Thymus (tissue), 11 donors: ENCODE measurements around the gene SPTBN1. TPM values are rescaled to one million over a fixed set of nuclear protein-coding genes. Genes with fewer than 3 reads are reported as not detected.

ENCODE experiments used
- DNase-seq, 9 donors: peaks; one replicate each; pipeline ENCODE4 v3.0.0-alpha.2; 2013; ENCODE audit warnings: low spot score in 9 of 9, low read depth in 6 of 9, missing footprints in 1 of 9
- H3K27ac ChIP-seq, 2 donors: one replicate each; pipeline ENCODE4 v1.5.1; 2013; ENCODE audit warnings: control low read depth in 1 of 2, low read depth in 1 of 2, low read length in 1 of 2, mild to moderate bottlenecking in 1 of 2, moderate library complexity in 1 of 2
- H3K27me3 ChIP-seq, 2 donors: one replicate each; pipeline ENCODE4 v1.5.1; 2013; ENCODE audit warnings: low read length in 1 of 2; ENCODE audit not compliant: control insufficient read depth in 2 of 2, insufficient read depth in 1 of 2
- H3K36me3 ChIP-seq, 2 donors: one replicate each; pipeline ENCODE4 v1.5.1; 2013; ENCODE audit warnings: low read length in 1 of 2, mild to moderate bottlenecking in 1 of 2, moderate library complexity in 1 of 2; ENCODE audit not compliant: control insufficient read depth in 2 of 2, insufficient read depth in 2 of 2
- H3K4me1 ChIP-seq, 2 donors: one replicate each; pipeline ENCODE4 v1.5.1; 2013; ENCODE audit warnings: low read length in 2 of 2; ENCODE audit not compliant: control insufficient read depth in 2 of 2, insufficient read depth in 2 of 2
- H3K4me3 ChIP-seq, 2 donors: one replicate each; pipeline ENCODE4 v1.5.1; 2013; ENCODE audit warnings: low read length in 2 of 2, control low read depth in 1 of 2, mild to moderate bottlenecking in 1 of 2
- H3K9me3 ChIP-seq, 2 donors: one replicate each; pipeline ENCODE4 v1.5.1; 2013; ENCODE audit warnings: low read length in 1 of 2, mild to moderate bottlenecking in 1 of 2; ENCODE audit not compliant: control insufficient read depth in 2 of 2, insufficient read depth in 1 of 2
- WGBS: extraction: QIAGEN DNeasy Blood & Tissue Kit; methylation state at CpG from one replicate; pipeline ENCODE4 v1.1.7; 2013; 5-methylcytosine and 5-hydroxymethylcytosine counted together
- polyA plus RNA-seq: library from polyadenylated mRNA; stranded (reverse); fragments of 200-250 nt; gene quantifications from one replicate; pipeline ENCODE4 v1.2.3, GENCODE V29; 2013
- total RNA-seq: library from RNA; stranded (reverse); fragments of 120-200 nt; gene quantifications from one replicate; pipeline ENCODE4 v1.2.4, GENCODE V29; 2013
- donor health status: healthy.

Gene SPTBN1
- total and polyA plus RNA-seq, 2 donors, result 37.1 to 74.4 TPM

DNA sequence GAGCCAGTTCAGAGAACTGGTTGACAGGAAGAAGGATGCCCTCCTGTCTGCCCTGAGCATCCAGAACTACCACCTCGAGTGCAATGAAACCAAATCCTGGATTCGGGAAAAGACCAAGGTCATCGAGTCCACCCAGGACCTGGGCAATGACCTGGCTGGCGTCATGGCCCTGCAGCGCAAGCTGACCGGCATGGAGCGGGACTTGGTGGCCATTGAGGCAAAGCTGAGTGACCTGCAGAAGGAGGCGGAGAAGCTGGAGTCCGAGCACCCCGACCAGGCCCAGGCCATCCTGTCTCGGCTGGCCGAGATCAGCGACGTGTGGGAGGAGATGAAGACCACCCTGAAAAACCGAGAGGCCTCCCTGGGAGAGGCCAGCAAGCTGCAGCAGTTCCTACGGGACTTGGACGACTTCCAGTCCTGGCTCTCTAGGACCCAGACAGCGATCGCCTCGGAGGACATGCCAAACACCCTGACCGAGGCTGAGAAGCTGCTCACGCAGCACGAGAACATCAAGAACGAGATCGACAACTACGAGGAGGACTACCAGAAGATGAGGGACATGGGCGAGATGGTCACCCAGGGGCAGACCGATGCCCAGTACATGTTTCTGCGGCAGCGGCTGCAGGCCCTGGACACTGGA is 174.9 kb downstream of the SPTBN1 start:
- 96% methylated on average over 30 of the region's 30 CpGs for WGBS
- Histone ChIP-seq H3K36me3 (peaks cover 81 to 94% of the 10 kb centered on the region in 2 donors), H3K4me1 (peaks cover 0 to 32% of the 10 kb centered on the region in 2 donors), H3K9me3 (no peaks in the 10 kb centered on the region), H3K27me3 (no peaks in the 10 kb centered on the region), H3K27ac (no peak overlapping the region), H3K4me3 (no peak overlapping the region)
- no peak for DNase-seq

DNA sequence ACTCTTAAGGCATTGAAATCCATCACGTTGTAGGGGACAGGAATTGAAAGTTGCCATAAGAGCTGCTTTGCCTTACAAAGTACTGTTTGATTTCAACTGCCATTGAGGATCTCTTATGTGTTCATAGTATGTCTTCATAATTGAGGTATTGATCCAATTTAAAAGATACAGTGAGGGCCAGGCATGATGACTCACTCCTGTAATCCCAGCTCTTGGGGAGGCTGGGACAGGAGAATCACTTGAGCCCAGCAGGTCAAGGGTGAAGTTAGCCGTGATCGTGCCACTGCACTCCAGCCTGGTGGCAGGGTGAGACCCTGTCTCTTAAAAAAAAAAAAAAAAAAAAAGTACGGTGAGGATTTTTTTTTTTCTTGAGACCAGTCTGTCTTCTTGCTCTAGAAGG is 175.6 kb downstream of the SPTBN1 start:
- H3K27me3 ChIP-seq, result no peaks in the 10 kb centered on the region
- DNase-seq, result no peak
- H3K36me3 ChIP-seq, result peaks cover 77 to 92% of the 10 kb centered on the region in 2 donors
- 97% methylated on average over 4 of the region's 4 CpGs for WGBS
- peaks cover 0 to 33% of the 10 kb centered on the region in 2 donors for H3K4me1 ChIP-seq
- no peaks in the 10 kb centered on the region for H3K9me3 ChIP-seq
- H3K27ac ChIP-seq, result no peak overlapping the region
- H3K4me3 ChIP-seq, result no peak overlapping the region

DNA sequence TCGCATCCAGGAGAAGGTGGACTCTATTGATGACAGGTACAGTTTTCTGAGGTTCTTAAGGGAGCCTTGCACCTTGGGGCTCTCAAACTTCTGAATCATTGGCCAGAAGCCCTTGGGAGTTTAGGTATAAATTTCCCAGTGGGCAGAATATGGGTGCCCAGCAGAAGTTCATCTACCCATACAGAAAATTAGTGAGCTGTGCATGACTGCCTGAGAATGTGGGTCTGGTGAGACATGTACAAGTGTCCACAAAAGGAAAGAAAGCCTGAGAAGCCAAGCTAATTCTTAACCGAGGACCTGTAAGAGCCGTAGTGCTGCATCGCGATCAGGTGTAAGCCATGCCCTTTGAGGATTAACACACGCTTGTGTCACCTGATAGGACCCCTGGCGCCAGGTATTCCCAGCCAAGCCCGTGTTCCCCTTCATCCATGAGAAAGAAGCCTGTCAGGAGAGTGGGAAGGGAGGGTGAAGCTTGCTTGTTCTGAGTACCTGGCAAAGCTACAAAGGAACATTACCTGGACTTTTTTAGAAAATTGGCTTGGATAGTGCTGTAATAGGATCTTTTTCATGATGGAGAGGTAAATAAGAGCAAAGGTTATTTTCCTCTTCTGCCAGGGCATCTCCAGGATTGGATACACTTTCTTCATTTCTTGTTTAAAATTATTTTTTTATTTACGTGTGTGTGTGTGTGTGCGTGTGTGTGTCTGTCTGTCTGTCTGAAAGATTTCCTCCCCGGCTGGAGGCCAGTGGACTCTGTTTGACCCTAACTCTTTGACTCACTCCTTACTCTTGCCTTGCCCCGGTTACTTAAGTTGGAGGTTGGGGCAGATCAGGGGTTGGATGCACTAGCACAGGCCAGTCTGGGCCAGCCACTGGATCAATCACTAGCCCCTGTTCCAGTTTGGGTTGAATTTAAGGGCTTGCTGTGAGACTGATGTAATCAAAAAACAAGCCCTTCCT is 176.9 kb downstream of the SPTBN1 start:
- H3K4me1 ChIP-seq, result peaks cover 0 to 33% of the 10 kb centered on the region in 2 donors

DNA sequence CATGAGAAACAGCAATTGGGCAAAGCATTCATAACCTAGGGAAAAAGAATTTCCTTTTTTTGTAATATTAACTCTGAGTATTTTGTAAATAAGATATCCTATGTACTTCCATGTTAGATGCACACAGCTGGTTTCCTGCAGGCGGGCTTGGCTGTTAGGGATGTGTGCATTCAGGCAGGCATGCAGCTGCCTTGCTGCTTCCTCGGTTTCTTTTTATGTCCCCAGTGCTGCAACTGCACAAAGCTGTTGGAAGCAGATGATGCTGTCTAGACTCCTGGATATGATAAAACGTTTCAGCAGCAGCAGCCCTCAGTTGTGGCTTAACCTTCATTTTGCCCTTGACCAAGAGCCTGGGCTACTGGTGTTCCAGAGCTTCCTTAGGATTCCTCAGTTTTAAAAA is 177.9 kb downstream of the SPTBN1 start:
- no peak for DNase-seq
- 82% methylated on average over 3 of the region's 3 CpGs for WGBS
- Histone ChIP-seq H3K27ac (peak overlapping the region; percentile 61 to 77), H3K4me1 (peaks cover 0 to 33% of the 10 kb centered on the region in 2 donors), H3K36me3 (peaks cover 62 to 87% of the 10 kb centered on the region in 2 donors), H3K9me3 (no peaks in the 10 kb centered on the region), H3K27me3 (no peaks in the 10 kb centered on the region), H3K4me3 (no peak overlapping the region)

More for the DNA sequence above, 176.9 kb downstream of the SPTBN1 start:
- 96% methylated on average over 12 of the region's 12 CpGs for WGBS
- Histone ChIP-seq H3K9me3 (no peaks in the 10 kb centered on the region), H3K4me3 (no peak overlapping the region), H3K36me3 (peaks cover 66 to 87% of the 10 kb centered on the region in 2 donors), H3K27me3 (no peaks in the 10 kb centered on the region), H3K27ac (peak overlapping the region; percentile 55 to 77)
- peak in 1 of 9 donors; percentile 20 for DNase-seq

DNA sequence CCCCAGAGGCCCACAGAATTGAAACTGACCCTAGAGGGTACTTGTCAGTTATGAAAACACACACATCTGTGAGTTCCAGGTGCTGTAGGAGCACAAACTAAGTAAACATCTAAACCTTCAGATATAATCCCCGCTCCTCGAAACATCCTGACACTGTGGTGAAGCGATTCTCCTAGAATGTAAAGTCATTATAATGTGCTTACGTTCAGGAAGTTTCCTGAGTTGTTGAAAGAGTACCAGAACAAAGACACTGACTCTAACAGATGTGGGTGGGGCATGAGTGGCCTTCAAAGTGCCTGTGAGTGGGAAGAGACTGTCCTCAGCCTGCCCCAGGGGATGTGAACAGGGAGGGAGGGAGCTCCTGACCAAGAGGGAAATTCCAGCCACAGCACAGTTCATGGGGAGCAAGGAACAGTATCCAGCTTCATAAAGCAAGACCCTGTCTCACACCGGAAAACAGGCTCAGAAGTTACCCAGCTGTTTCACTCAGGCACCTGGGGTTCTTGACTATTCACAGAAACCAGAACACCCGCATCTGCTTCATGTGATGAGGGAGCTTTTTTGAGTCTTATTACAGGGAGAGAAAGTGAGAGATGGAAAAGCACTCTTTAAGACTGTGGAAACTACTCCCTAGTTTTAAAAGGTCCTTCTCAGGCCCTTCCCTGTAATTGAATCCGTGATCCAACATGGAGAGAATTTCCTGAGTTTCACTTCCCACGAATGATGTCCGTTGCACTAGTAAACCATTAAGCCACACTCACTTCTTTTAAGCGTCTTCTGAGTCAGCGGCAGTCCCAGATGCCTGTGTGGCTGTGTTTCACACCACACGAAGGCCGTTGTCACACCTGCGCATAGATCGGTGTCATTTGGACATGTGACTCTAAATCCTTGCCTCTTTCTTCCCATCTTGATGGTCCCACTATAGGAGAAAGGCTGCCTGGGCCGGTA is 178.7 kb downstream of the SPTBN1 start:
- peak overlapping the region; percentile 77 to 80 for H3K27ac ChIP-seq
- H3K4me1 ChIP-seq, result peaks cover 0 to 33% of the 10 kb centered on the region in 2 donors
- DNase-seq, result peak in 6 of 9 donors; percentile 20 to 64 (median 30)
- H3K9me3 ChIP-seq, result no peaks in the 10 kb centered on the region
- WGBS, result 81% methylated on average over 16 of the region's 16 CpGs
- H3K4me3 ChIP-seq, result no peak overlapping the region
- H3K27me3 ChIP-seq, result no peaks in the 10 kb centered on the region
- peaks cover 60 to 87% of the 10 kb centered on the region in 2 donors for H3K36me3 ChIP-seq

DNA sequence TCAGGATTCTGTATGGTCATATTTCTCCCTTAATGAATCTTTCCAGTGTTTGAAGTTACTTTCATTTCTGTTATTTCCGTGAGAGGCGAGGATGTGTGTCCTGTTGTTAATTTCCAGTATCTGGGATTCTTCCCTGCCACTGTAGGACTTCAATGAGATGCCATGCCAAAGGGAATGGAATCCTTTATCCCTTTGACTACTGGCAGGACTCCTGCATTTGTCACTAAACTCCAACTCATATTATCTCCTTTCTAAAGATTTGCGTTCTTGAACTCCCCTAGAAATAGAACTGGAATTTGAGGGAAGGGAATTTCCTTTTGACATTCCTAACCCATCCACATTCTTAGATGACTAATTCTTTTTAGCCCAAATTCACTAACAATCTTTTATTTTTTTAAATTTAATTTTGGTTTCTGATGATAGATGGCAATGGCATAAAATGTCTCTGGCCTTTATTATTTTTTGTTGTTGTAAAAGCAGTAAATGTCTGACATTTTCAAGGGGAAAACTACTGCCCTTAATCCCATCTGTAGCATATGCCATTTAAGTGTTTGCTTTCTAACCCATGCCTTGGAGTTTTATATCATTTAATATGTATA is 179.5 kb downstream of the SPTBN1 start:
- H3K9me3 ChIP-seq, result no peaks in the 10 kb centered on the region
- H3K27ac ChIP-seq, result peak overlapping the region; percentile 77 to 80
- H3K4me1 ChIP-seq, result peaks cover 0 to 32% of the 10 kb centered on the region in 2 donors
- no peaks in the 10 kb centered on the region for H3K27me3 ChIP-seq
- H3K4me3 ChIP-seq, result no peak overlapping the region
- DNase-seq, result no peak
- 94% methylated on average over 3 of the region's 3 CpGs for WGBS
- H3K36me3 ChIP-seq, result peaks cover 61 to 84% of the 10 kb centered on the region in 2 donors

DNA sequence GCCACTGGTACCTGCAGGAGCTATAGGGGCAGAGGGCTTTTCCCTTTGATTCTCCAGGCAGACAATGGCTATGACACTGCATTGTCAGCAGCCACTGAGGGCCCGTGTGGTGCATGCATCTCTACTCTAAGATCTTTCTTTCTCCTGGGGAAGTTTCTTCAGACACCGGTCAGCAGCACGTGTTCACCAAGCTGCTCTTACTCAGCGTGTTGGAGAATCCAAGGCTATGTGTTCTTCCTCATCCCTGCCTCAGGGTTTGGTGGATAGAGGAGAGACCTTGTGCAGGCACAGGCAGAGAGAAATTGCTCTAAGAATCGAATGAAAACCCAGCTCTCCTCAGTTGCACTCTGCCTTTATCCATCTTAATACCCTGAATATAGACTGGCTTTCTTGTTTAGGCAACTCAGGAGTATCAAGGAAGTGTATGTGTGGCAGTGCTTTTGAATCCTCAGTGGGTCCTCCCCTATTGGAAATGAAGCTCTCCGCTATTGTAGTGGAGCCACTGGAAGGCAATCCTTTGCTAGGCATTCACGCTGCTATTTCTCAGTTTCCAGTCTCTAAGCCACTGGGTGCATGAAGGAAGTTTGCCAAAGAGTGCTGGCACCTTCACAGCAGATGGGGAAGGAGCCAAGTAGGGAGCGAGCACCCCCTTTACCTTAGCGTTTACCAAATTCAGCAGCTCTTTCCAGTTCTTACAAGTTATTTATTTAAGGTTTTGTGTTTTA is 180.4 kb downstream of the SPTBN1 start:
- Histone ChIP-seq H3K4me3 (no peak overlapping the region), H3K36me3 (peaks cover 52 to 80% of the 10 kb centered on the region in 2 donors), H3K27me3 (no peaks in the 10 kb centered on the region), H3K4me1 (peaks cover 0 to 29% of the 10 kb centered on the region in 2 donors), H3K9me3 (no peaks in the 10 kb centered on the region), H3K27ac (no peak overlapping the region)
- 96% methylated on average over 9 of the region's 9 CpGs for WGBS
- no peak for DNase-seq

DNA sequence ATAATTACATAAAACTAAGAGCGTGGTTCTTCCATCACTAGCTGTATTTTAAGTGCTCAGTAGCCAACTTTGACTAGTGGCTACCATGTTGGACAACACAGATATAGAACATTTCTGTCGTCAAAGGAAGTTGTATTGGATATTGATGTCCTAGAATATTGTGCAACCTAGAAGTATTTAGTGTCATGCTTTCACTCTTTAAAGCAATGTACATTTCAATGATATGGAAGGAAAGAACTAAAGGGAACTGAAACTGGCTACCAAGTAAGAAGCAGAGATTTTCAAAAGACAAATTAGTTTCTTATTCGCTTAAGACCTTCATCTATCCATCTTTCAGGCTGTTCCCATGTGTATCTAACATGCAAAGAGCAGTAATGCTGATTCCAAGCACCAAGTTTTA is 182.0 kb downstream of the SPTBN1 start:
- H3K27ac ChIP-seq, result no peak overlapping the region
- no peaks in the 10 kb centered on the region for H3K27me3 ChIP-seq
- H3K36me3 ChIP-seq, result peaks cover 47 to 77% of the 10 kb centered on the region in 2 donors
- H3K4me1 ChIP-seq, result peaks cover 0 to 30% of the 10 kb centered on the region in 2 donors
- no peaks in the 10 kb centered on the region for H3K9me3 ChIP-seq
- H3K4me3 ChIP-seq, result no peak overlapping the region
- DNase-seq, result no peak
- 95% methylated on average over 3 of the region's 3 CpGs for WGBS
